ENCODE results near the gene RPL9.

Gene RPL9

DNA sequence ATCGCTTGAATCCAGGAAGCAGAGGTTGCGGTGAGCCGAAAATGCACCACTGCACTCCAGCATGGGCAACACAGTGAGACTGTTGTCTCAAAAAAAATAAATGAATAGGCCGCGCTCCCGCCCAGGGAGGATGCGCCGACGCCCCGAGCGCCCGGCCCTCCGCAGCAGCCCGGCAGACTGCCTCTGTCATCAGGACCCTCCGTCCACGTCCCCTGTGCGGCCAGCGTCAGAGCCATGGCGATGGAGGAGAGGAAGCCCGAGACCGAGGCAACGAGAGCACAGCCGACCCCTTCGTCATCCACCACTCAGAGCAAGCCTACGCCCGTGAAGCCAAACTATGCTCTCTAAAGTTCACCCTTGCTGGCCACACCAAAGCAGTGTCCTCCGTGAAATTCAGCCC is 21.5 kb upstream of the RPL9 start:
- H3K4me3 ChIP-seq (ENCODE audit: low read depth, low read length): no peak overlapping the region
- DNase-seq (ENCODE audit: low read depth): no peak
- TF ChIP-seq CTCF (IDR thresholded peaks at IDR 0.05; ENCODE audit: low read depth, low read length, missing control alignments): no peak

- H3K4me3 ChIP-seq (ENCODE audit: low read depth, low read length): no peak overlapping the region
- no peak for TF ChIP-seq CTCF (IDR thresholded peaks at IDR 0.05; ENCODE audit: low read depth, low read length, missing control alignments)
- no peak for DNase-seq (ENCODE audit: low read depth)
Observed at GRCh38 chr4:39476187-39476895, 17.6 kb upstream of the RPL9 start.

DNA sequence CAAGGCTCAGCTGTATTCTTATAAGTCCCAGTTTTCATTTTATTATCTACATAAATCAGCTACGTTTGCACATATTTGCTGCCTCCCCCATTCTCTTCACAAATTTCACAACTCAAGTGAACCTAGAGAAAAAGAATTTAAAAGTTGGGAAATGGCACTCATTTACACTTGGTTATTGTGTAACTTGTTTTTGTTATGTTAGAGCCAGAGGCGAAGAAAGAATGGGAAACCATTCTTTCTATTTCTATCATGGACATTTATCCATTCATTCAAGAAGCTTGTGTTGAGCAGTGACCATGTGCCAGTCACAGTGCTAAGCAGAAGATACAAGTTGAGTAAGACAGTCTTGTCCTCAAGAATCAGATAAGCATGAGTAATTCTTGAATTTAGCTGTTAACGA is 13.7 kb upstream of the RPL9 start:
- TF ChIP-seq CTCF (IDR thresholded peaks at IDR 0.05; ENCODE audit: low read depth, low read length, missing control alignments): no peak
- no peak overlapping the region for H3K4me3 ChIP-seq (ENCODE audit: low read depth, low read length)
- DNase-seq (ENCODE audit: low read depth): no peak

DNA sequence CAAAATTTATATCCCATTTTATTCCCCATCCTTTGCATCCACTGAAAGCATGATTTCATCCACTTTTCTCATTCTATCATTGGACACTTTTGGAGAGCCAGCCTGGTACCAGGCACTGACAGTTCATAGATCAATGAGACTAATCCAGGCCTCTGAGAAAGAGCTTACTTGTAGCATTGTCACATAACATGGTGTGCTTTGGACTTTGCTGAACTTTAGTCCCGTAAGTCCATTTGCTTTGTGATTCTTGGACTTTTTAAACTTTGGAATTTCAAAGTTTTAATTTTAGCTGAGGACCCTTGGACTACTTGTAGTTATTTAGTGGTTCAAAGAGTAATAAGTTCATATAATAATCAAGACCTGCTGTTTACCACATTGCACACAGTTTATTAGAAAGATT is 11.7 kb upstream of the RPL9 start:
- no peak overlapping the region for H3K4me3 ChIP-seq (ENCODE audit: low read depth, low read length)
- TF ChIP-seq CTCF (IDR thresholded peaks at IDR 0.05; ENCODE audit: low read depth, low read length, missing control alignments): no peak

DNA sequence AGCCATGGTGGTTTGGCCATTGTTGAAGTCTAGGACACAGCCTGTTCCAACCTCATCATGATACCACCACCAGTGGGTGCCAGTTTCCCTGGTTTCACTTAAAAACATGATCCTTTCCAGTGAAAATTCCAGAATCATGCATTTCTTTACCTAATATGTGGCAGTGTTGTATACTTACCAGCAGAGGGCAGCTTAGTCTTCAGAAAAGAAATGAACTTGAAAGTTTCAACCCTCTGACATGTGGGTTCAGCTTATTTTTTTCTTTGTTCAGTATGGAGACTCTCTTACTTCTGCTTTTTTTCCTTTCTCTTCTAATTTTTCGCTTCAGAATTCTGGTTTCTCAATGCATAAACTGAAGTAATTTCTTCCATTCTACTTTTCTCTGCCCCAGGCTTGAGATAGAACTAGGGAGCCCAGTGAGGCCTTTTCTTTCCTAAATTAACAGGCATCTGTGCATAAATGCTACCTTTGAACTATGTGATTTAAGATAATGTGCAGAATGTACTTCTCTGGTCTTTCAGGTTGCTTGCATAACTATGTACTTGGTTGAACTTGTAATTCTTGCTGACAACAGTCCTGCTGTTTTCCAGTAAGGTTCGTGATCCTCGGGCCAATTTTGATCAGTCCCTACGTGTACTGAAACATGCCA is 10.8 kb upstream of the RPL9 start:
- peak; percentile 65 for DNase-seq (ENCODE audit: low read depth)
- no peak overlapping the region for H3K4me3 ChIP-seq (ENCODE audit: low read depth, low read length)
- TF ChIP-seq CTCF (IDR thresholded peaks at IDR 0.05; ENCODE audit: low read depth, low read length, missing control alignments): peak; percentile 68

More for the DNA sequence above, 11.7 kb upstream of the RPL9 start:
- no peak for DNase-seq (ENCODE audit: low read depth)

GRCh38 chr4:39467464-39467863 is 8.7 kb upstream of the RPL9 start:
- H3K4me3 ChIP-seq (ENCODE audit: low read depth, low read length): no peak overlapping the region
- DNase-seq (ENCODE audit: low read depth): no peak
- TF ChIP-seq CTCF (IDR thresholded peaks at IDR 0.05; ENCODE audit: low read depth, low read length, missing control alignments): no peak

DNA sequence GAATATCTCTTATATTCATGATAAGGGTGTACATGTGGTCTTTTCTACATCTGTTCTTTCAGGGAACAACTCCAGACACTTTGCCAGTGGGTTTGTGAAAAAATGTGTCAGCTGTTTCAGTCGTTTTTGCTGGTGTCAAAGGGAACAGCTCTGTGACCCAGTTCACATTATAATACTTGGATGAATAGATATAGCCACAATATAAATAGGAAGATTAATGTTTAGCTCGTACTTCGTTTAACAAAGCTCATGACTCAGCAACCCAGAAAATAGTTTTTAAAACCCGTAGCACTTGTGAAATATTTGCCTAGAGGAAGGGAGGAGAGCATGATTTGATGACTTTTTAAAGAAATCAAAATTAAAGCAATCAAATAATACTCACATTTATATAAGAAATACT is 8.0 kb upstream of the RPL9 start:
- no peak for TF ChIP-seq CTCF (IDR thresholded peaks at IDR 0.05; ENCODE audit: low read depth, low read length, missing control alignments)
- no peak overlapping the region for H3K4me3 ChIP-seq (ENCODE audit: low read depth, low read length)
- no peak for DNase-seq (ENCODE audit: low read depth)
